Mammary microvascular endothelial cell (primary cell): Measurements from ENCODE around the gene NTN5. TPM values are rescaled to one million over a fixed set of nuclear protein-coding genes. Genes with fewer than 3 reads are reported as not detected.

ENCODE experiments used
- total RNA-seq: library from RNA; depleted of rRNA; stranded (reverse); fragments of >200 nt; gene quantifications from 2 replicates; pipeline ENCODE4 v1.2.3, GENCODE V29; 2015

NTN5 gene, protein sequence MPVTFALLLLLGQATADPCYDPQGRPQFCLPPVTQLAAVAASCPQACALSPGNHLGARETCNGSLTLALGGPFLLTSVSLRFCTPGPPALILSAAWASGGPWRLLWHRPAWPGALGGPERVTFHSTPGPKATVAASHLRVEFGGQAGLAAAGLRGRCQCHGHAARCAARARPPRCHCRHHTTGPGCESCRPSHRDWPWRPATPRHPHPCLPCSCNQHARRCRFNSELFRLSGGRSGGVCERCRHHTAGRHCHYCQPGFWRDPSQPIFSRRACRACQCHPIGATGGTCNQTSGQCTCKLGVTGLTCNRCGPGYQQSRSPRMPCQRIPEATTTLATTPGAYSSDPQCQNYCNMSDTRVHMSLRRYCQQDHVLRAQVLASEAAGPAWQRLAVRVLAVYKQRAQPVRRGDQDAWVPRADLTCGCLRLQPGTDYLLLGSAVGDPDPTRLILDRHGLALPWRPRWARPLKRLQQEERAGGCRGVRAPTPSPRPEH
- total RNA-seq = 0.07 TPM in 1 of 2 replicates, not detected in the other

GRCh38 chr19:48672994-48673393 is at the start of gene NTN5:
NTN5 (minus strand) TSS chr19:48673017; CDS start chr19:48670986, 2,031 bp downstream.

DNA sequence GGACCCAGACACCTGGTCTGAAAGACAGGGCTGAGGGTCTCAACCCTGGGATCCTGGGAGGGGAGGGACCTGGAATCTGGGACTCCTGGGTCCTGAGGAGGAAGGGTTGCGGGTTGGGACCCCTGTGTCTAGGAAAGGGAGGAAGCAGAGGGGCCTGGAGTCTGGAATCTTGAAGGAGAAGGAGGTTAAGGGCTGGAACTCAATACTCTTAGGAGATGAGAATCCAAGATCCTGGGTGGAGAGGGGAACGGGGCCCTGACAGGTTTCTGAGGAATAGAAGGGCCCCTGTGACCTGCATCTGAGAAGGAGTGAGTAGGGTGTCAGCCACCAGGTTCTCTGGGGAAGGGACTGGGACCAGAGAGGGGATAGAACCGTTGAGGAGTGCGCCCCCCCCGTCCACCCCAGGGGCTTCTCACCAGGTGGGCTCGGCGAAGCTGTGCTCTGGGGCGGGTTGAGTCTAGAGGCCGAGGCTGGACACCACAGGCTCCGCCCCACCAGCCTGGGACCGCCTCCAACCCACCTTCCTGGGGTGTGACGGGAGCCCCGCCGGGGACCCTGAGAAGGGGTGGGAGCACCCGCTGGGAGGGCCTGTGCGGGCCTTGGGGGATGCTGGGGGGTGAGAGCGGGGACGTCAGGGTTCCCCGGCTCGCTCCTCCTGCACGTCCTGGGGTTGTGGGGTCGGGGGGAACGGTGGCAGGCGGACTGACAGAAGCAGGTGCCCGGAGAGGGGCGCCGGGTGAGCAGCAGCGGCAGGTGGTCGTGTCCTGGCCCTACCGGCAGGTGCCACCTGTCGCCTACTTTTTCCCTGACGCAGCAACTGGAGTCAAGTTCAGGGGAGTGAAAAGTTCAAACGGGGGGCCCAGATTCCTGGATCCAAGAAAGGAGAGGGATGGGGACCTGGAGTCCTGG is 46.7 kb upstream of the NTN5 start, which contains the start of gene MAMSTR:
Gene MAMSTR (minus strand): TSS at position 463 of the 909 bp plus-strand sequence. CDS start 694 bp downstream, outside the sequence.

DNA sequence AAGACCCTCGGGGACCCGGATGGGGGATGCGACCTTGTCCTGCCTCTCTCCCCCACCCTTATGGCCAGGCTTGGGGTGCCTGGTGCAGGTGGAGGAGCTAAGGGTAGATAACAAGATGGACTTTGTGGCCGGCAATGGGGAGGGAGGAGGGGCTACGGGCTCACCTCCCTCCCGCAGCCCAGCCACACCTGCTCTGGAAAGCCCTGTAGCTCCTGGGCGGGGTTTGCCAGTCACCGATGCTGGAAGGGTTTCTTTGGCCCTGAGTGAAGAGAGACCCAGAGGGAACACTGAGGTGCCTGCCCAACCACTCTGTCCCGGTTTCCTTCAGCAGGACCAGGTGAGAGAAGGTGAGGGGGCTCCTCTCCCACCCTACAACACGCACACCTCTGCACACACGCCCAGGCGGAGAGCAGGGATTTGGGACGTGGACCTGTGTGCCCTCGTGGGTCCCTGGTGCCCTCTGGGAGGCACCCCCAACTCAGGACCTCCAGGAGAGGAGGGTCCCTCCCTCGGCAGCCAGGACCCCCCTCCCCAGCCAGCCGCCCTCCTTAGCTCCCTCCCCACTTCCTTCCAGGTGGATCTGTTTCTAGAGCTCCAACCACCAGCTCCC is 23.0 kb upstream of the NTN5 start, which contains the start of gene FUT2:
Gene FUT2 (plus strand): TSS at position 229 of the 610 bp plus-strand sequence. CDS start 6,986 bp downstream, outside the sequence.

GRCh38 chr19:48646001-48646721 is 26.7 kb downstream of the NTN5 start, which contains the start of gene CA11:
CA11 (minus strand) TSS chr19:48646187; CDS start chr19:48645632, 555 bp downstream.

GRCh38 chr19:48636859-48637448 is 35.9 kb downstream of the NTN5 start, which contains the start of gene DBP:
DBP (minus strand) TSS chr19:48637379; CDS start chr19:48636994, 385 bp downstream.

GRCh38 chr19:48618916-48619691 is 53.7 kb downstream of the NTN5 start, which contains the start of the genes RPL18 and SPHK2:
RPL18 (minus strand) TSS chr19:48619178; CDS start chr19:48619143, 35 bp downstream.
SPHK2 (plus strand) TSS chr19:48619506; CDS start chr19:48620515, 1,009 bp downstream.

DNA sequence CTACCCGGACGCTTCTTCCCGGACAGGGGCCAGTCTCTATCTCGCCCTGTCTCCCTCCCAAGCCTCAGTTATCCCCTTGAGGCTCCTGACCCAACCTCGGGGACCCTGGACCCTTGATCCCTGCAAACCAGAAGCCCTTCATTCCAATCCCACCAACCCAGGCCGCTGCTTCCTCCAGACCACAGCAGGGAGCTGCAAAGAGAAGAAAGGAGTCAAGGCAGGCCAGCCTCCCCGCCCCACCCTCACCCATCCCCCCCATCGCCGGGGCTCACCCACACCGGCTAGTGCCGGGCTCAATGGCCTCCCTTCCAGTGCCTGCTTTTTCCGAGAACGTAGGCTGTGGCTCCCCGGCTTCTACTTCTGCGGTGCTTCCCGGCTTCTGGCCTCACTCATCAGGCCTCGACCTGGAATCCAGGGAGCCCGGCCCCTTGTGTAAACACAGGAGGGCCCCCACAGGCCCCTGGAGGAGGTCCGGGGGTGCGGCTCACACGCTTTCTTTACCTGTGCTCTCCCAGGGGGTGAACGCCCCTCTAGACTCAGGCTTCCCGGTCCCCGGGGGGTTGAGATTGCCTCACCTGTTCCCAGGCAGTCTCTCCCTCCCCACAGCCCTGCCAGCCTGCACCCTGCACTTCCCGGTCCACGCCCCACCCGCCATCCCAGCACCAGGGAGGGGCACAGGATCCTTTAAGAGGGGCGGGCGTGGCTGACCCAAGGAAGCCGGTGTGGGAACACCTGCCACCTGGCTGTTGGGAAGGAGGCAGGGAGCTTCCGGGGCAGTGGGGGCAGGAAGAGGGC is 58.2 kb downstream of the NTN5 start, which contains the start of gene FAM83E:
Gene FAM83E (minus strand): TSS at position 641 of the 795 bp plus-strand sequence. CDS start 1,704 bp downstream, outside the sequence.

Other genes starting within 250 kb of the NTN5 start
- gene GRWD1, start 227.0 kb downstream of the NTN5 start, total RNA-seq = 67.2 and 69.6 TPM in 2 replicates
- gene KCNJ14, start 217.4 kb downstream of the NTN5 start, total RNA-seq = 0.20 and 0.39 TPM in 2 replicates
- 35.5 and 41.4 TPM in 2 replicates for gene CYTH2, start 203.6 kb downstream of the NTN5 start, total RNA-seq
- gene LMTK3, start 161.2 kb downstream of the NTN5 start, total RNA-seq = 0.05 TPM in 1 of 2 replicates, not detected in the other
- not detected in 2 replicates for gene SULT2B1, start 120.8 kb downstream of the NTN5 start, total RNA-seq
- gene SPACA4, start 66.3 kb downstream of the NTN5 start, total RNA-seq = not detected in 2 replicates
- gene FAM83E, start 57.9 kb downstream of the NTN5 start, total RNA-seq = 0.33 TPM in 1 of 2 replicates, not detected in the other
- gene RPL18, start 53.8 kb downstream of the NTN5 start, total RNA-seq = 2,122 and 2,588 TPM in 2 replicates
- gene SPHK2, start 53.5 kb downstream of the NTN5 start, total RNA-seq = 12.4 and 14.3 TPM in 2 replicates
- gene DBP, start 35.6 kb downstream of the NTN5 start, total RNA-seq = 0.13 and 1.8 TPM in 2 replicates
- gene CA11, start 26.8 kb downstream of the NTN5 start, total RNA-seq = 0.07 and 0.54 TPM in 2 replicates
- gene FUT2, start 23.0 kb upstream of the NTN5 start, total RNA-seq = not detected in 2 replicates
- 0.67 and 1.6 TPM in 2 replicates for gene MAMSTR, start 46.7 kb upstream of the NTN5 start, total RNA-seq
- gene RASIP1, start 67.6 kb upstream of the NTN5 start, total RNA-seq = 196 and 205 TPM in 2 replicates
- gene IZUMO1, start 73.9 kb upstream of the NTN5 start, total RNA-seq = 0.47 TPM in 1 of 2 replicates, not detected in the other
- 5.3 and 6.6 TPM in 2 replicates for gene FUT1, start 79.6 kb upstream of the NTN5 start, total RNA-seq
- not detected in 2 replicates for gene FGF21, start 82.5 kb upstream of the NTN5 start, total RNA-seq
- gene BCAT2, start 138.0 kb upstream of the NTN5 start, total RNA-seq = 69.9 and 77.6 TPM in 2 replicates
- gene HSD17B14, start 163.5 kb upstream of the NTN5 start, total RNA-seq = 12.5 and 13.3 TPM in 2 replicates
- gene PLEKHA4, start 195.6 kb upstream of the NTN5 start, total RNA-seq = 0.93 and 0.98 TPM in 2 replicates
- 77.9 and 85.9 TPM in 2 replicates for gene PPP1R15A, start 199.4 kb upstream of the NTN5 start, total RNA-seq
- not detected in 2 replicates for gene TULP2, start 225.7 kb upstream of the NTN5 start, total RNA-seq
- 222 and 225 TPM in 2 replicates for gene NUCB1, start 227.3 kb upstream of the NTN5 start, total RNA-seq